PC-9 (cell line): ENCODE data around the gene UNC93A.
"Not testable (repeated sequence)": the region's sequence is repeated elsewhere in the genome, so short reads cannot be mapped to it uniquely, and the experiment has no call there.

ENCODE experiments used
- EZH2 ChIP-seq: fragments of 200-600 bp; sonication (generic); IDR thresholded peaks from 2 replicates; pipeline ENCODE4 v1.8.0; 2017; ENCODE audit warnings: antibody characterized with exemption, low read depth
- TF ChIP-seq, protein P1 (sequence below): fragments of 200-600 bp; sonication (generic); conservative IDR thresholded peaks from 2 replicates; pipeline ENCODE4 v1.6.1; 2017; ENCODE audit warnings: mixed run types, antibody characterized with exemption, mild to moderate bottlenecking, moderate library complexity

DNA sequence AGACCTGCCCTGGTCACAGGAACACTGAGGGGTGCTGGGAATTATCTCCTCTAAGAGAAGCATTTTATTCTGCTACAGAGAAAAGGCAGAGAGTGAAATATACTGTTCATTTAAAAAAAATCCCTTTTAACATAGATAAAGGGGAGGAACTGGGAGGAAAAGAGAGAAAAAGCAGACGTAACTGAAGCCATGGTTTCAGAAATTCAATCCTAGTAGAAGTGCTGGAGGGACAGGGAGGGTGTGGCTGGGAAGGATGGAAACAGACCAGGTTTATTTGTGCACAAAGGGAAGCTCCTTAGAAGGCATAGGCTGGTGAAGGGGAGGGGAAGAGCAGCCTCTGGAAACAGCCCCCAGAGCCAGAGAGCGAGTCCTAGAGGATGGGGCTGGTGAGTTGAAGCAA is 1.8 kb upstream of the UNC93A start:
- TF ChIP-seq, protein P1, sequence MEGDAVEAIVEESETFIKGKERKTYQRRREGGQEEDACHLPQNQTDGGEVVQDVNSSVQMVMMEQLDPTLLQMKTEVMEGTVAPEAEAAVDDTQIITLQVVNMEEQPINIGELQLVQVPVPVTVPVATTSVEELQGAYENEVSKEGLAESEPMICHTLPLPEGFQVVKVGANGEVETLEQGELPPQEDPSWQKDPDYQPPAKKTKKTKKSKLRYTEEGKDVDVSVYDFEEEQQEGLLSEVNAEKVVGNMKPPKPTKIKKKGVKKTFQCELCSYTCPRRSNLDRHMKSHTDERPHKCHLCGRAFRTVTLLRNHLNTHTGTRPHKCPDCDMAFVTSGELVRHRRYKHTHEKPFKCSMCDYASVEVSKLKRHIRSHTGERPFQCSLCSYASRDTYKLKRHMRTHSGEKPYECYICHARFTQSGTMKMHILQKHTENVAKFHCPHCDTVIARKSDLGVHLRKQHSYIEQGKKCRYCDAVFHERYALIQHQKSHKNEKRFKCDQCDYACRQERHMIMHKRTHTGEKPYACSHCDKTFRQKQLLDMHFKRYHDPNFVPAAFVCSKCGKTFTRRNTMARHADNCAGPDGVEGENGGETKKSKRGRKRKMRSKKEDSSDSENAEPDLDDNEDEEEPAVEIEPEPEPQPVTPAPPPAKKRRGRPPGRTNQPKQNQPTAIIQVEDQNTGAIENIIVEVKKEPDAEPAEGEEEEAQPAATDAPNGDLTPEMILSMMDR = not testable (repeated sequence)
- TF ChIP-seq EZH2 = not testable (repeated sequence)
